Liver (tissue), 9 donors: ENCODE results near the gene PSD. TPM values are rescaled to one million over a fixed set of nuclear protein-coding genes. Genes with fewer than 3 reads are reported as not detected.

ENCODE experiments used
- DNase-seq: peaks from one replicate; pipeline ENCODE4 v3.0.0-alpha.2; 2017; ENCODE audit warnings: low spot score
- H3K27ac ChIP-seq, 2 donors: one replicate each; pipeline ENCODE4 v1.7.0; 2013; ENCODE audit warnings: inconsistent platforms in 2 of 2, low read length in 2 of 2, control low read depth in 1 of 2, low read depth in 1 of 2, mild to moderate bottlenecking in 1 of 2
- H3K27me3 ChIP-seq, 4 donors: one replicate each; pipeline versions ENCODE4 v1.6.1 to v1.7.0; 2013; ENCODE audit warnings: low read length in 3 of 4, inconsistent platforms in 1 of 4, mild to moderate bottlenecking in 1 of 4, moderate library complexity in 1 of 4; ENCODE audit not compliant: control insufficient read depth in 4 of 4, insufficient read depth in 4 of 4
- H3K36me3 ChIP-seq, 4 donors: one replicate each; pipeline versions ENCODE4 v1.6.1 to v1.7.0; 2013; ENCODE audit warnings: low read length in 3 of 4, mild to moderate bottlenecking in 3 of 4, low read depth in 1 of 4, moderate library complexity in 1 of 4; ENCODE audit not compliant: control insufficient read depth in 4 of 4, insufficient read depth in 3 of 4
- H3K4me1 ChIP-seq, 4 donors: one replicate each; pipeline versions ENCODE4 v1.6.1 to v1.7.0; 2013; ENCODE audit warnings: low read length in 3 of 4, mild to moderate bottlenecking in 3 of 4, moderate library complexity in 1 of 4; ENCODE audit not compliant: control insufficient read depth in 4 of 4, insufficient read depth in 4 of 4
- H3K4me3 ChIP-seq, 3 donors: one replicate each; pipeline versions ENCODE4 v1.6.1 to v1.7.0; 2013; ENCODE audit warnings: low read length in 3 of 3, control low read depth in 1 of 3, low read depth in 1 of 3, mild to moderate bottlenecking in 1 of 3
- H3K9ac ChIP-seq, 2 donors: one replicate each; pipeline ENCODE4 v1.7.0; 2013; ENCODE audit warnings: low read length in 2 of 2, mild to moderate bottlenecking in 2 of 2, moderate library complexity in 2 of 2, control low read depth in 1 of 2, low read depth in 1 of 2
- H3K9me3 ChIP-seq, 4 donors: one replicate each; pipeline versions ENCODE4 v1.6.1 to v1.7.0; 2013; ENCODE audit warnings: low read length in 3 of 4; ENCODE audit not compliant: control insufficient read depth in 4 of 4
- EGR1 ChIP-seq, 2 donors: IDR thresholded peaks; 2 replicates each; pipeline ENCODE4 v1.6.1; 2016 to 2018; ENCODE audit warnings: antibody characterized with exemption in 2 of 2, low read depth in 2 of 2
- FOXA2 ChIP-seq: IDR thresholded peaks from 2 replicates; pipeline ENCODE4 v1.6.1; 2016; ENCODE audit warnings: antibody characterized with exemption
- GABPA ChIP-seq, 2 donors: IDR thresholded peaks in 1 of 2; conservative IDR thresholded peaks in 1 of 2; 2 replicates each; pipeline ENCODE4 v1.6.1; 2016; ENCODE audit warnings: antibody characterized with exemption in 2 of 2, mild to moderate bottlenecking in 1 of 2, moderate library complexity in 1 of 2
- HNF4A ChIP-seq, 2 donors: conservative IDR thresholded peaks; 2 replicates each; pipeline ENCODE4 v1.6.1; 2016; ENCODE audit warnings: antibody characterized with exemption in 2 of 2, mild to moderate bottlenecking in 2 of 2
- JUND ChIP-seq, 2 donors: IDR thresholded peaks; 2 replicates each; pipeline ENCODE4 v1.6.1; 2016; ENCODE audit warnings: antibody characterized with exemption in 2 of 2
- MAX ChIP-seq: IDR thresholded peaks from 2 replicates; pipeline ENCODE4 v1.6.1; 2016; ENCODE audit warnings: antibody characterized with exemption
- NR2F2 ChIP-seq: IDR thresholded peaks from 2 replicates; pipeline ENCODE4 v1.6.1; 2016; ENCODE audit warnings: antibody characterized with exemption
- RAD21 ChIP-seq, 2 donors: IDR thresholded peaks; 2 replicates each; pipeline ENCODE4 v1.6.1; 2016; ENCODE audit warnings: antibody characterized with exemption in 2 of 2, mild to moderate bottlenecking in 2 of 2
- RXRA ChIP-seq, 2 donors: IDR thresholded peaks; 2 replicates each; pipeline ENCODE4 v1.6.1; 2017 to 2018; ENCODE audit warnings: antibody characterized with exemption in 2 of 2, mild to moderate bottlenecking in 1 of 2
- SP1 ChIP-seq: IDR thresholded peaks from 2 replicates; pipeline ENCODE4 v1.6.1; 2018; ENCODE audit warnings: antibody characterized with exemption, mild to moderate bottlenecking
- TAF1 ChIP-seq: conservative IDR thresholded peaks from 2 replicates; pipeline ENCODE4 v1.6.1; 2016; ENCODE audit warnings: antibody characterized with exemption, mild to moderate bottlenecking
- YY1 ChIP-seq: IDR thresholded peaks from 2 replicates; pipeline ENCODE4 v1.6.1; 2016; ENCODE audit warnings: antibody characterized with exemption, mild to moderate bottlenecking
- WGBS: extraction: QIAGEN DNeasy Blood & Tissue Kit; methylation state at CpG from one replicate; pipeline ENCODE4 v1.1.7; 2013; 5-methylcytosine and 5-hydroxymethylcytosine counted together
- polyA plus RNA-seq, 2 donors: library from polyadenylated mRNA; stranded (reverse) in 1 of 2; unstranded in 1 of 2; fragments of 200-250 nt in 1 of 2; fragments of >200 nt in 1 of 2; fragmentation: Nextera tagmentation in 1 of 2; extraction: Ambion mirVana in 1 of 2; gene quantifications; one replicate each; pipeline versions ENCODE4 v1.2.1 to v1.2.3, GENCODE V29; 2013 to 2015
- total RNA-seq, 2 donors: library from RNA; depleted of rRNA; stranded (reverse); fragments of >200 nt; gene quantifications; one replicate each; pipeline ENCODE4 v1.2.3, GENCODE V29; 2014
- TF ChIP-seq, protein P1 (sequence below): IDR thresholded peaks from 2 replicates; pipeline ENCODE4 v1.6.1; 2016; ENCODE audit warnings: antibody characterized with exemption
- TF ChIP-seq, protein P2 (sequence below): IDR thresholded peaks from 2 replicates; pipeline ENCODE4 v1.6.1; 2016; ENCODE audit warnings: antibody characterized with exemption
- donor health status: healthy.
- donor health status: healthy.
- donor health status: healthy.
- donor health status: healthy.
- donor health status: healthy.

The PSD gene
- total and polyA plus RNA-seq, 4 donors = 0.56 to 1.3 (median 0.71) TPM

DNA sequence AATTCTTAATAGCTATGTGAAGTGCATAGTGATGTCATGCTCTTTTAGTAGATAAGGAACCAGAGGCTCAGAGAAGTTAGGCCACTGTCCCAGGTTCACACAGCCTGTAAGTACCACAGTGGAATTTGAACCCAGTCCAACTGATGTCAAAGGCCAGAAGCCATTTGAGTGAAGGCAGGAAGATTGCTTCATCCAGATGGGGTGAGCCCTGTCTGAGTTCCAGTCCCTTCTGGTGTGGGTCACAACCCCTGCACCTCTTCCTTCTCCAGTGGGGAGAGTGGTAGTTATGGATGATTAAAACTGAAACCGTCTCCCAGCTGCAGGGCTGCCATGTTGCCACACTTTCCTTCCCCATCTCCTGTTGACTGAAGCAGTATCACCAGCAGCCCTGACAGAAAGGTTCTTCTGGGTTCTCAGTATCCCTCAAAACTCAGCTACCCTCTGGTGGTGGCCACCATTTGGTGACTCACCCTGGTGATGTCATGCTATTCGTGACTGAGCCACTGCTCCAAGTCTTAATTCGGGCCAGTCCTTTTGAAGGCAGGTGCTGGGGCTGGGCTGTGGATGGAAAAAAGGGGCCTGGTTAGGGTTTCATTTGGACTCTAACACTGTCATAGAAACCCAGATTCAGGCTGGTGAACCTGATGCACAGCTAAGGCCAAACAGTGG is 34.2 kb upstream of the PSD start:
- Histone ChIP-seq H3K36me3 (peaks cover 0 to 6% (median 3%) of the 10 kb centered on the region in 4 donors), H3K4me1 (peaks cover 4 to 27% (median 16%) of the 10 kb centered on the region in 4 donors), H3K27me3 (no peaks in the 10 kb centered on the region), H3K27ac (peak overlapping the region; percentile 48 to 66), H3K4me3 (no peak overlapping the region), H3K9me3 (no peaks in the 10 kb centered on the region), H3K9ac (no peak overlapping the region)
- peak; percentile 26 to 65 for TF ChIP-seq JUND (IDR thresholded peaks at IDR 0.05)
- TF ChIP-seq YY1 = peak; percentile 50
- TF ChIP-seq GABPA (IDR thresholded peaks at IDR 0.05 in 1 of 2, conservative IDR thresholded peaks at IDR 0.05 in 1 of 2) = no peak
- TF ChIP-seq EGR1 (IDR thresholded peaks at IDR 0.05; ENCODE audit: low read depth in 2 of 2) = no peak
- peak; percentile 58 to 67 for TF ChIP-seq RXRA (IDR thresholded peaks at IDR 0.05)
- TF ChIP-seq HNF4A (conservative IDR thresholded peaks at IDR 0.05) = peak; percentile 46 to 78
- WGBS = 60% methylated on average over 3 of the region's 3 CpGs
- DNase-seq = no peak

DNA sequence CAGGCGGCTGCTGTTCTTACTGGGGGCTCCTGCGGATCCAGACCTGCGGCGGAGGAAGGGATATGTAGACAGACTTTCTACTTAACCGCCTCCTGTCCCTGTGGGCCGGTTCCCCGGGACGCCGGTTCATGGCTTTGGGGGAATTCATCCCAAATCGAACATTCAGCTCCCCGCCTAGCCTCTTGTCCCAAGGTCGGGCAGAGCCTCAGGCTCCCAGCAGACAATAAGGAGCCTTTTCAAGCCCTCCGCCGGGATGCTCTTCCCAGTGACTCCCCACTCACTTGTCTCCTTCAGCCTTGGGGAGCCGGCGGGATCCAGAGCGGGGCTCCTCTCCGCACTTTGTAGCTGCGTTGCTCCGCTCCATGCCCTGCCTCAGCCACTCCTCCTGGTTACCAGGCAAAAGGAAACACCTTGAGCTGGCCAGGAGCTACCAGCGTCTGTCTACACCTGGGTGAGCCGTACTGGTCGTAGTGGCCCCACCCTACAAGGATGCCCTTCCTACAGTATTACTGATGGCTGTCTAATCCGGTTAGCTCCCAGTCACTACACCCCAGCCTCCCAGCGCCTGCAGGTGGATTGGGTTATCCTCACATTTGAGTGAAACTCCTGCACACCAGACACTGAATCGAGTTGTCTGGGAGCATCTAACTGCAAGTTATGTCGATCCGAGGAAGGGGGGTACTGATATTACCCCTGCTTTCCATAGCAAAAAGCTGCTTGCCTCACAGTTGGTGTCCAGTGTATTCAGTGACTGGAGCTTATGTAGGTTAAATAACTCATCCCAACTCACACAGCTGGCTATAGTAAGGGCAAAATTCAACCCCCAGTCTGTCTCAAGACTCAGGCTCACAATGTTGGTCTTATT is 32.8 kb upstream of the PSD start, which contains the start of gene C10orf95:
C10orf95 (minus strand) TSS at position 439 of the 865 bp plus-strand sequence. CDS start 450 bp downstream, outside the sequence.
- H3K27ac ChIP-seq = peak within 1 kb of the TSS; percentile 81
- no peak for DNase-seq
- H3K27me3 ChIP-seq = no peaks in the 10 kb centered on the region
- H3K4me1 ChIP-seq = peaks cover 4 to 27% (median 16%) of the 10 kb centered on the region in 4 donors
- TF ChIP-seq GABPA (IDR thresholded peaks at IDR 0.05 in 1 of 2, conservative IDR thresholded peaks at IDR 0.05 in 1 of 2) = no peak
- TF ChIP-seq, protein P1, sequence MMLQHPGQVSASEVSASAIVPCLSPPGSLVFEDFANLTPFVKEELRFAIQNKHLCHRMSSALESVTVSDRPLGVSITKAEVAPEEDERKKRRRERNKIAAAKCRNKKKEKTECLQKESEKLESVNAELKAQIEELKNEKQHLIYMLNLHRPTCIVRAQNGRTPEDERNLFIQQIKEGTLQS = no peak
- TF ChIP-seq TAF1 = no peak
- TF ChIP-seq HNF4A (conservative IDR thresholded peaks at IDR 0.05) = no peak
- TF ChIP-seq MAX = no peak
- TF ChIP-seq FOXA2 = no peak
- no peak for TF ChIP-seq NR2F2
- no peak for TF ChIP-seq RAD21 (IDR thresholded peaks at IDR 0.05)
- TF ChIP-seq, protein P2, sequence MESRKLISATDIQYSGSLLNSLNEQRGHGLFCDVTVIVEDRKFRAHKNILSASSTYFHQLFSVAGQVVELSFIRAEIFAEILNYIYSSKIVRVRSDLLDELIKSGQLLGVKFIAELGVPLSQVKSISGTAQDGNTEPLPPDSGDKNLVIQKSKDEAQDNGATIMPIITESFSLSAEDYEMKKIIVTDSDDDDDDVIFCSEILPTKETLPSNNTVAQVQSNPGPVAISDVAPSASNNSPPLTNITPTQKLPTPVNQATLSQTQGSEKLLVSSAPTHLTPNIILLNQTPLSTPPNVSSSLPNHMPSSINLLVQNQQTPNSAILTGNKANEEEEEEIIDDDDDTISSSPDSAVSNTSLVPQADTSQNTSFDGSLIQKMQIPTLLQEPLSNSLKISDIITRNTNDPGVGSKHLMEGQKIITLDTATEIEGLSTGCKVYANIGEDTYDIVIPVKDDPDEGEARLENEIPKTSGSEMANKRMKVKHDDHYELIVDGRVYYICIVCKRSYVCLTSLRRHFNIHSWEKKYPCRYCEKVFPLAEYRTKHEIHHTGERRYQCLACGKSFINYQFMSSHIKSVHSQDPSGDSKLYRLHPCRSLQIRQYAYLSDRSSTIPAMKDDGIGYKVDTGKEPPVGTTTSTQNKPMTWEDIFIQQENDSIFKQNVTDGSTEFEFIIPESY = no peak
- no peak for TF ChIP-seq YY1
- no peak for TF ChIP-seq SP1
- no peak for TF ChIP-seq RXRA (IDR thresholded peaks at IDR 0.05)
- 39% methylated on average over 28 of the region's 28 CpGs for WGBS
- H3K36me3 ChIP-seq = peaks cover 0 to 6% (median 3%) of the 10 kb centered on the region in 4 donors
- H3K9ac ChIP-seq = peak within 1 kb of the TSS in 1 of 2 donors; percentile 50
- H3K9me3 ChIP-seq = no peaks in the 10 kb centered on the region
- H3K4me3 ChIP-seq = peak within 1 kb of the TSS; percentile 50 to 99 (median 99)
